GM12892 (cell line): ENCODE measurements around the gene MMP27.

ENCODE experiments used
- POLR2A ChIP-seq: IDR thresholded peaks from 2 replicates; pipeline ENCODE4 v1.6.1; 2011; ENCODE audit warnings: low read depth, low read length, control low read depth
- POLR2AphosphoS5 ChIP-seq: IDR thresholded peaks from 2 replicates; pipeline ENCODE4 v1.6.1; 2011; ENCODE audit warnings: low read depth, low read length, control low read depth

- no peak for TF ChIP-seq POLR2A
- TF ChIP-seq POLR2AphosphoS5 = no peak
Observed at GRCh38 chr11:102703826-102704493, 1.6 kb downstream of the MMP27 start.
